ENCODE results near the gene MRPL9.
"Not testable (repeated sequence)": the region's sequence is repeated elsewhere in the genome, so short reads cannot be mapped to it uniquely, and the experiment has no call there.

MRPL9 gene

DNA sequence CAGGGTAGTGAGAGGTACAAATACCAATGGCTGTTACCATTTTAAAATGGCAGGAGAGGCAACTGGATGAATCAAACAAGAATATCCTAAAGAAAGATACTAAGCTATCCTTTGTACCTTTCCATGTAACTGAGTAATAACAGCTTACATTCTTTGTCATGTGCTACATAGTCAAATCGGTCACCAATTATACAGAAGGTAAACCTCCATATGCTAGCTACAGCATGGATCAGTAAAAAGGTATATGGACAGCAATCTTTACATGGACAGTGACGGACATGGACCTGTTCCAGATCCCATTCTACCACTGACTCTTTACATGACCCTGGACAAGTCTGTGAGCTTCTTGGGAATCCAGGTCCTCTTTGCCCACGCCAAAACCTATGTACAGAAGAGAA lies 13.4 kb upstream of the MRPL9 start:
- Histone ChIP-seq H3K27me3 (replicated peaks in 2 of 5; ENCODE audit: control insufficient read depth in 4 of 5, insufficient read depth in 5 of 5, low read length in 4 of 5) (no peaks in the 10 kb centered on the region), H3K36me3 (ENCODE audit: control insufficient read depth in 4 of 4, insufficient read depth in 4 of 4, low read length in 3 of 4) (peaks cover 2 to 29% (median 17%) of the 10 kb centered on the region in 4 experiments), H3K4me1 (ENCODE audit: control extremely low read depth in 1 of 4, control insufficient read depth in 4 of 4, insufficient read depth in 4 of 4, low read length in 3 of 4) (no peaks in the 10 kb centered on the region), H3K27ac (ENCODE audit: insufficient read depth in 1 of 2, low read depth in 1 of 2, low read length in 2 of 2, poor library complexity in 1 of 2, severe bottlenecking in 2 of 2) (no peak overlapping the region), H3K9me3 (ENCODE audit: control extremely low read depth in 1 of 5, control insufficient read depth in 4 of 5, insufficient read depth in 2 of 5, low read depth in 1 of 5, low read length in 4 of 5) (no peaks in the 10 kb centered on the region), H3K4me3 (ENCODE audit: control insufficient read depth in 1 of 7, extremely low read depth in 1 of 7, insufficient read depth in 4 of 7, low read depth in 2 of 7, low read length in 6 of 7) (no peak overlapping the region)
- POLR2A ChIA-PET: no interaction called here
- WGBS (ENCODE audit: insufficient coverage): 100% methylated on average over 2 of the region's 3 CpGs
- CTCF ChIA-PET: interaction anchor here (0.8 to 1.5 kb wide), 3 partner anchors 11 to 42 kb away, joined by 3 to 5 read pairs (median 4); no protein-coding TSS in a partner anchor
- no peak for DNase-seq

DNA sequence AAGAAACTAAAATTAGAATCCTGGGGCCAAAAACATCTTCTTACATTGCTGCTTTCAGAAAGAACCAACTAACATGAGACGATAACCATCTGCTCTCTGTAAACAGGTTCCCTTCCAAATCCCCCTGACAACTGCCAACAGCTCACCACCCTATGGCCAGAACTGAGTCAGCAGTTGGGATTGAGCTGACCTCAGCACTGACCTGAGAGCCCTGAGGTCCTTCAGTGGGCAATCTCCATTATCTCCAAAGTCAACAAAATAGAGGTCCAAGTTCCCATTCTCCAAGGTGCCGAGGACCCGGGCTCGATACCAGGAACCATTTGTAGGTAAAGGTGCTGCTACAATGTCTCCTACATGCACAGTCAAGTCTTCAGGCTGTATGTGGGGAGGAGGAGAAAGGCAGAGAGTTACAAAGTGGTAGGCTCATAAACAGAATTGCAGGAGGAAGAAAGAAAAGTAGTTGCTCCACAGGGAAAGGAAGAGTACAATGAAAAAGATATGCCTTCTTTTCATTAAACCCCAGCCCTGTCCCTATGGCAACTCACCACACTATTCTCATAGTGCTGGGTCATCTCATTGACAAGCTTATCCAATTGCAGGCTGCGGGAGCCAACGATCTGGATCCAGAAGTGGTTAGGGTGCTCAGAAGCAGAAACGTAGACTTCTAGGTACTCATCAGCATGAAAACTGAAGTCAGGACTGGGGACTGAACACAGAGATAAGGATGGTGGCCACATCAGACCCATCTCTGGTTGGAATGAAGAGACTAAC lies 12.8 kb upstream of the MRPL9 start:
- H3K4me3 ChIP-seq (ENCODE audit: control insufficient read depth in 1 of 7, extremely low read depth in 1 of 7, insufficient read depth in 4 of 7, low read depth in 2 of 7, low read length in 6 of 7): no peak overlapping the region
- WGBS (ENCODE audit: insufficient coverage): 100% methylated on average over 5 of the region's 7 CpGs
- CTCF ChIA-PET: interaction anchor here (0.8 to 1.5 kb wide), 4 partner anchors 11 to 121 kb away, joined by 3 to 5 read pairs (median 4); no protein-coding TSS in a partner anchor

DNA sequence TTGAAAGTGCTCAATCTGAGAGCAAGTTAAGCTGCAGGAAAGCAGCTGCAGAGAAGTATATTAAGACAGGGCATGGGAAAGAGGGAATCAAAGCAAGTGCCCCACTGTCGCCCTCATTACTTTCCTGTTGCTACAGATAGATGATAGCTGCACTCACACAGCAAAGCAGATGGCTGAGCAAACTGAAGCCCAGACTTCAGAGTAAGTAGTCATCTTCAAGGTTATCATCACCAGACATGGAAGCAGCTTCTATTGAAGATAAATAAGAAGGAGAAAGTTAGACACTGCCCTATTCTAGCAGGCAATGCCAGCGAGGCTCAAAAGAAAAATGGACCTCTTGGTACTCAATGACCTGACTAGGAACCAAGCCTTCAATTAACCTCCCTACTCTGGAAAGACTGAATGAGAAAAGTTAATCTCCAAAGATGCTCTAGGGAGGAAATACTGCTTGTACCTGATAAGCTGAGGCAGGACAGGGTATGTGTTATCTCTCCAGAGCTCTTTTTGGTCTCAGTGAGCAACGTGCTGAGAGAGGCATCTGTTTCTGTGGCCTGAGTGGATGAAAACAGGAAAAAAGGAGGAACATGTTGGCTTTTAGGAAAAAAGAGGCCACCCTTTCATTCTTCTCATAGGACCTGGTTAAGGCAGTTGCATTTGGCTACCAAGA lies 11.1 kb upstream of the MRPL9 start:
- no peaks in the 10 kb centered on the region for H3K27me3 ChIP-seq (replicated peaks in 2 of 5; ENCODE audit: control insufficient read depth in 4 of 5, insufficient read depth in 5 of 5, low read length in 4 of 5)
- H3K36me3 ChIP-seq (ENCODE audit: control insufficient read depth in 4 of 4, insufficient read depth in 4 of 4, low read length in 3 of 4): peaks cover 2 to 24% (median 15%) of the 10 kb centered on the region in 4 experiments
- ChIA-PET POLR2A (no interaction called here), CTCF (interaction anchor here (0.5 to 1.4 kb wide), 2 partner anchors 11 to 50 kb away, joined by 6 read pairs; partner anchors contain the start of gene MRPL9)
- DNase-seq: peak; percentile 14 to 55 (median 32)
- H3K27ac ChIP-seq (ENCODE audit: insufficient read depth in 1 of 2, low read depth in 1 of 2, low read length in 2 of 2, poor library complexity in 1 of 2, severe bottlenecking in 2 of 2): no peak overlapping the region
- no peaks in the 10 kb centered on the region for H3K4me1 ChIP-seq (ENCODE audit: control extremely low read depth in 1 of 4, control insufficient read depth in 4 of 4, insufficient read depth in 4 of 4, low read length in 3 of 4)
- H3K9me3 ChIP-seq (ENCODE audit: control extremely low read depth in 1 of 5, control insufficient read depth in 4 of 5, insufficient read depth in 2 of 5, low read depth in 1 of 5, low read length in 4 of 5): no peaks in the 10 kb centered on the region
- WGBS (ENCODE audit: insufficient coverage): 70% methylated on average over 2 of the region's 3 CpGs
- no peak overlapping the region for H3K4me3 ChIP-seq (ENCODE audit: control insufficient read depth in 1 of 7, extremely low read depth in 1 of 7, insufficient read depth in 4 of 7, low read depth in 2 of 7, low read length in 6 of 7)

More for the DNA sequence above, 12.8 kb upstream of the MRPL9 start:
- H3K36me3 ChIP-seq (ENCODE audit: control insufficient read depth in 4 of 4, insufficient read depth in 4 of 4, low read length in 3 of 4): peaks cover 2 to 29% (median 15%) of the 10 kb centered on the region in 4 experiments
- no peaks in the 10 kb centered on the region for H3K27me3 ChIP-seq (replicated peaks in 2 of 5; ENCODE audit: control insufficient read depth in 4 of 5, insufficient read depth in 5 of 5, low read length in 4 of 5)
- DNase-seq: no peak
- H3K9me3 ChIP-seq (ENCODE audit: control extremely low read depth in 1 of 5, control insufficient read depth in 4 of 5, insufficient read depth in 2 of 5, low read depth in 1 of 5, low read length in 4 of 5): no peaks in the 10 kb centered on the region
- no peak overlapping the region for H3K27ac ChIP-seq (ENCODE audit: insufficient read depth in 1 of 2, low read depth in 1 of 2, low read length in 2 of 2, poor library complexity in 1 of 2, severe bottlenecking in 2 of 2)
- POLR2A ChIA-PET: no interaction called here
- H3K4me1 ChIP-seq (ENCODE audit: control extremely low read depth in 1 of 4, control insufficient read depth in 4 of 4, insufficient read depth in 4 of 4, low read length in 3 of 4): no peaks in the 10 kb centered on the region

DNA sequence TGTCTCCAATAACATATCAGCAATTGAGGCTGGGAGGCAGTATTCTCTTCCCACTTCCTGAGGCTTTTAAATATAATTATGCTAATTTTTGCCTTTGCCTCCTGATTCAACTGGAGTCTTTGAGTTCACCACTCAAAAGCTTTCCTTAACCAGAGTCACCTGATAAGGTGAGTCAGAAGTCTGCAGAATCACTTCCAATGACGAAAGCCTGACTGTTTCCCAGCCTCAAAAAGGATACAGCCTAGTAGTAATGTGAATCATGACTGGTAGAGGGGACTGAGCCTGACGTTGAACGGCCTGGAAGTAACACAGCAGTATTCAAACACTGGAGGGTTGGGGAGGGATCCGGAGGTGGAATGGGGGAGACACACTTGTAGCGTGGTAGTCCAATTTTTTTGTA lies 10.4 kb upstream of the MRPL9 start:
- no peaks in the 10 kb centered on the region for H3K4me1 ChIP-seq (ENCODE audit: control extremely low read depth in 1 of 4, control insufficient read depth in 4 of 4, insufficient read depth in 4 of 4, low read length in 3 of 4)
- no peak overlapping the region for H3K27ac ChIP-seq (ENCODE audit: insufficient read depth in 1 of 2, low read depth in 1 of 2, low read length in 2 of 2, poor library complexity in 1 of 2, severe bottlenecking in 2 of 2)
- no peaks in the 10 kb centered on the region for H3K27me3 ChIP-seq (replicated peaks in 2 of 5; ENCODE audit: control insufficient read depth in 4 of 5, insufficient read depth in 5 of 5, low read length in 4 of 5)
- peaks cover 2 to 21% (median 14%) of the 10 kb centered on the region in 4 experiments for H3K36me3 ChIP-seq (ENCODE audit: control insufficient read depth in 4 of 4, insufficient read depth in 4 of 4, low read length in 3 of 4)
- no peaks in the 10 kb centered on the region for H3K9me3 ChIP-seq (ENCODE audit: control extremely low read depth in 1 of 5, control insufficient read depth in 4 of 5, insufficient read depth in 2 of 5, low read depth in 1 of 5, low read length in 4 of 5)
- POLR2A ChIA-PET: no interaction called here
- H3K4me3 ChIP-seq (ENCODE audit: control insufficient read depth in 1 of 7, extremely low read depth in 1 of 7, insufficient read depth in 4 of 7, low read depth in 2 of 7, low read length in 6 of 7): no peak overlapping the region
- 90% methylated on average over 3 of the region's 5 CpGs for WGBS (ENCODE audit: insufficient coverage)
- CTCF ChIA-PET: no interaction called here
- DNase-seq: no peak

DNA sequence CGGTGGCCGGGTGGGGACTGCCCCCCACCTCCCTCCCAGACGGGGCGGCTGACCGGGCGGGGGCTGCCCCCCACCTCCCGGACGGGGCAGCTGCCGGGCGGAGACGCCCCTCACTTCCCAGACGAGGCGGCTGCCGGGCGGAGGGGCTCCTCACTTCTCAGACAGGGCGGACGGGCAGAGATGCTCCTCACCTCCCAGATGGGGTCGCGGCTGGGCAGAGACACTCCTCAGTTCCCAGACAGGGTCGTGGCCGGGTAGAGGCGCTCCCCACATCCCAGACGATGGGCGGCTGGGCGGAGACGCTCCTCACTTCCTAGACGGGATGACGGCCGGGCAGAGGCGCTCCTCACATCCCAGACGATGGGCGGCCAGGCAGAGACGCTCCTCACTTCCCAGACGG lies 6.0 kb upstream of the MRPL9 start:
- H3K9me3 ChIP-seq (ENCODE audit: control extremely low read depth in 1 of 5, control insufficient read depth in 4 of 5, insufficient read depth in 2 of 5, low read depth in 1 of 5, low read length in 4 of 5); CTCF ChIA-PET; H3K36me3 ChIP-seq (ENCODE audit: control insufficient read depth in 4 of 4, insufficient read depth in 4 of 4, low read length in 3 of 4); H3K4me1 ChIP-seq (ENCODE audit: control extremely low read depth in 1 of 4, control insufficient read depth in 4 of 4, insufficient read depth in 4 of 4, low read length in 3 of 4); DNase-seq; H3K4me3 ChIP-seq (ENCODE audit: control insufficient read depth in 1 of 7, extremely low read depth in 1 of 7, insufficient read depth in 4 of 7, low read depth in 2 of 7, low read length in 6 of 7); H3K27me3 ChIP-seq (replicated peaks in 2 of 5; ENCODE audit: control insufficient read depth in 4 of 5, insufficient read depth in 5 of 5, low read length in 4 of 5); POLR2A ChIA-PET; H3K27ac ChIP-seq (ENCODE audit: insufficient read depth in 1 of 2, low read depth in 1 of 2, low read length in 2 of 2, poor library complexity in 1 of 2, severe bottlenecking in 2 of 2): not testable (repeated sequence)
- 95% methylated on average over 15 of the region's 34 CpGs for WGBS (ENCODE audit: insufficient coverage)

DNA sequence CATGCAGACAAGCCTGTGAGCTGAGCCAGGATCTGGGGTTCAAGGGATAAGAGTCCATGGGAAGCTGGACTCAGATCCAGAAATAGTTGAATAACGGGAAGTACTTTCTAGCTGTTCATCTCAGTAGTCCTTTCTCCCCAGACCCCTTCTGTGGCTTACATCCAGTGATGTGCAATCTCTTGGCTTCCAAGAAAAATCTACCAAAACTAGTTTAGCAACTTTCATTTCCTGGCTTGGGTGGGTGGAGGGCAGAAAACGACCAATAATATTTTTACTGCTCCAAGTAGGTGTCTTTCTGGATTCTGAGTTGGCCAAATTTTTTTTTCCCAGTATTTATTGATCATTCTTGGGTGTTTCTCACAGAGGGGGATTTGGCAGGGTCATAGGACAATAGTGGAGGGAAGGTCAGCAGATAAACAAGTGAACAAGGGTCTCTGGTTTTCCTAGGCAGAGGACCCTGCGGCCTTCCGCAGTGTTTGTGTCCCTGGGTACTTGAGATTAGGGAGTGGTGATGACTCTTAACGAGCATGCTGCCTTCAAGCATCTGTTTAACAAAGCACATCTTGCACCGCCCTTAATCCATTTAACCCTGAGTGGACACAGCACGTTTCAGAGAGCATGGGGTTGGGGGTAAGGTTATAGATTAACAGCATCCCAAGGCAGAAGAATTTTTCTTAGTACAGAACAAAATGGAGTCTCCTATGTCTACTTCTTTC lies 5.2 kb upstream of the MRPL9 start:
- CTCF ChIA-PET; H3K27me3 ChIP-seq (replicated peaks in 2 of 5; ENCODE audit: control insufficient read depth in 4 of 5, insufficient read depth in 5 of 5, low read length in 4 of 5); H3K36me3 ChIP-seq (ENCODE audit: control insufficient read depth in 4 of 4, insufficient read depth in 4 of 4, low read length in 3 of 4); H3K27ac ChIP-seq (ENCODE audit: insufficient read depth in 1 of 2, low read depth in 1 of 2, low read length in 2 of 2, poor library complexity in 1 of 2, severe bottlenecking in 2 of 2); H3K9me3 ChIP-seq (ENCODE audit: control extremely low read depth in 1 of 5, control insufficient read depth in 4 of 5, insufficient read depth in 2 of 5, low read depth in 1 of 5, low read length in 4 of 5); DNase-seq; POLR2A ChIA-PET; H3K4me1 ChIP-seq (ENCODE audit: control extremely low read depth in 1 of 4, control insufficient read depth in 4 of 4, insufficient read depth in 4 of 4, low read length in 3 of 4); H3K4me3 ChIP-seq (ENCODE audit: control insufficient read depth in 1 of 7, extremely low read depth in 1 of 7, insufficient read depth in 4 of 7, low read depth in 2 of 7, low read length in 6 of 7): not testable (repeated sequence)
- WGBS (ENCODE audit: insufficient coverage): 100% methylated on average over 1 of the region's 7 CpGs

All from common myeloid progenitor, CD34-positive (primary cell).